Hepatocyte (in vitro differentiated cells): ENCODE data around the gene NOC3L.

ENCODE experiments used
- CTCF ChIP-seq: fragments of 200-600 bp; sonication (generic); IDR thresholded peaks from 2 replicates; pipeline ENCODE4 v1.5.1; 2016; ENCODE audit warnings: antibody characterized with exemption, mild to moderate bottlenecking; ENCODE audit not compliant: poor library complexity
- EZH2phosphoT487 ChIP-seq: fragments of 200-600 bp; sonication (generic); IDR thresholded peaks from one replicate; pipeline ENCODE4 v1.6.1; 2018; ENCODE audit warnings: antibody characterized with exemption, mild to moderate bottlenecking, low read depth, moderate library complexity; ENCODE audit not compliant: unreplicated experiment, severe bottlenecking

GRCh38 chr10:94294168-94294567 is 68.6 kb downstream of the NOC3L start:
- TF ChIP-seq CTCF (no peak), EZH2phosphoT487 (no peak)
